ENCODE results near the gene ARHGEF4. TPM values are rescaled to one million over a fixed set of nuclear protein-coding genes. Genes with fewer than 3 reads are reported as not detected.

ARHGEF4 gene
- total RNA-seq, 1 donor from 2014 or later = 12.1 TPM

- ATAC-seq = no peak
- no peak for DNase-seq (ENCODE audit: low spot score)
- intact Hi-C loops (cut with DNase I) = no loop called here
These were observed 7.7 kb upstream of the ARHGEF4 start for GRCh38 chr2:130829015-130829414.

- ATAC-seq = no peak
- intact Hi-C loops (cut with DNase I) = no loop called here
- no peak for DNase-seq (ENCODE audit: low spot score)
These were observed 6.2 kb upstream of the ARHGEF4 start for GRCh38 chr2:130830538-130830937.

- ATAC-seq = no peak
- intact Hi-C loops (cut with DNase I) = no loop called here
- DNase-seq (ENCODE audit: low spot score) = no peak
These were observed 5.4 kb upstream of the ARHGEF4 start for GRCh38 chr2:130831356-130831755.

GRCh38 chr2:130832296-130832940, 4.3 kb upstream of the ARHGEF4 start:
- DNase-seq (ENCODE audit: low spot score) = no peak
- intact Hi-C loops (cut with DNase I) = no loop called here
- ATAC-seq = no peak

- intact Hi-C loops (cut with DNase I) = no loop called here
- no peak for DNase-seq (ENCODE audit: low spot score)
- no peak for ATAC-seq
These were observed 2.4 kb upstream of the ARHGEF4 start for GRCh38 chr2:130834091-130834930.

- ATAC-seq (no peak), DNase-seq (ENCODE audit: low spot score) (no peak)
- intact Hi-C loops (cut with DNase I) = no loop called here
These were observed 1.6 kb upstream of the ARHGEF4 start for GRCh38 chr2:130834931-130835765.

GRCh38 chr2:130835766-130836015, 1.0 kb upstream of the ARHGEF4 start:
- no peak for ATAC-seq
- intact Hi-C loops (cut with DNase I) = no loop called here
- DNase-seq (ENCODE audit: low spot score) = no peak

GRCh38 chr2:130837175-130837810, 579 bp downstream of the ARHGEF4 start:
- DNase-seq (ENCODE audit: low spot score) = no peak
- no peak for ATAC-seq
- intact Hi-C loops (cut with DNase I) = no loop called here

GRCh38 chr2:130837811-130838565, 1.3 kb downstream of the ARHGEF4 start:
- intact Hi-C loops (cut with DNase I) = no loop called here
- no peak for ATAC-seq
- no peak for DNase-seq (ENCODE audit: low spot score)

- DNase-seq (ENCODE audit: low spot score) = no peak
- intact Hi-C loops (cut with DNase I) = no loop called here
- ATAC-seq = no peak
These were observed 2.5 kb downstream of the ARHGEF4 start for GRCh38 chr2:130839011-130839780.

GRCh38 chr2:130840506-130840905, 3.8 kb downstream of the ARHGEF4 start:
- no peak for ATAC-seq
- DNase-seq (ENCODE audit: low spot score) = no peak
- intact Hi-C loops (cut with DNase I) = no loop called here

GRCh38 chr2:130841741-130842365, 5.1 kb downstream of the ARHGEF4 start:
- no peak for DNase-seq (ENCODE audit: low spot score)
- no peak for ATAC-seq
- intact Hi-C loops (cut with DNase I) = no loop called here

GRCh38 chr2:130842770-130843169, 6.1 kb downstream of the ARHGEF4 start:
- ATAC-seq (no peak), DNase-seq (ENCODE audit: low spot score) (no peak)
- intact Hi-C loops (cut with DNase I) = no loop called here

GRCh38 chr2:130843321-130843985, 6.7 kb downstream of the ARHGEF4 start:
- intact Hi-C loops (cut with DNase I) = no loop called here
- ATAC-seq (no peak), DNase-seq (ENCODE audit: low spot score) (no peak)

- no peak for DNase-seq (ENCODE audit: low spot score)
- no peak for ATAC-seq
- intact Hi-C loops (cut with DNase I) = no loop called here
These were observed 7.4 kb downstream of the ARHGEF4 start for GRCh38 chr2:130844161-130844560.

- no peak for DNase-seq (ENCODE audit: low spot score)
- ATAC-seq = no peak
- intact Hi-C loops (cut with DNase I) = no loop called here
These were observed 8.9 kb downstream of the ARHGEF4 start for GRCh38 chr2:130845505-130846085.

GRCh38 chr2:130846233-130846632, 9.5 kb downstream of the ARHGEF4 start:
- no peak for DNase-seq (ENCODE audit: low spot score)

More at GRCh38 chr2:130846233-130846632, 9.5 kb downstream of the ARHGEF4 start:
- intact Hi-C loops (cut with DNase I) = no loop called here
- ATAC-seq = no peak

All from sciatic nerve (tissue), 2 donors.